ENCODE results near the gene CENPX. TPM values are rescaled to one million over a fixed set of nuclear protein-coding genes. Genes with fewer than 3 reads are reported as not detected.

Gene CENPX
- total RNA-seq, 1 donor from 2014 or later, result 38.7 TPM

DNA sequence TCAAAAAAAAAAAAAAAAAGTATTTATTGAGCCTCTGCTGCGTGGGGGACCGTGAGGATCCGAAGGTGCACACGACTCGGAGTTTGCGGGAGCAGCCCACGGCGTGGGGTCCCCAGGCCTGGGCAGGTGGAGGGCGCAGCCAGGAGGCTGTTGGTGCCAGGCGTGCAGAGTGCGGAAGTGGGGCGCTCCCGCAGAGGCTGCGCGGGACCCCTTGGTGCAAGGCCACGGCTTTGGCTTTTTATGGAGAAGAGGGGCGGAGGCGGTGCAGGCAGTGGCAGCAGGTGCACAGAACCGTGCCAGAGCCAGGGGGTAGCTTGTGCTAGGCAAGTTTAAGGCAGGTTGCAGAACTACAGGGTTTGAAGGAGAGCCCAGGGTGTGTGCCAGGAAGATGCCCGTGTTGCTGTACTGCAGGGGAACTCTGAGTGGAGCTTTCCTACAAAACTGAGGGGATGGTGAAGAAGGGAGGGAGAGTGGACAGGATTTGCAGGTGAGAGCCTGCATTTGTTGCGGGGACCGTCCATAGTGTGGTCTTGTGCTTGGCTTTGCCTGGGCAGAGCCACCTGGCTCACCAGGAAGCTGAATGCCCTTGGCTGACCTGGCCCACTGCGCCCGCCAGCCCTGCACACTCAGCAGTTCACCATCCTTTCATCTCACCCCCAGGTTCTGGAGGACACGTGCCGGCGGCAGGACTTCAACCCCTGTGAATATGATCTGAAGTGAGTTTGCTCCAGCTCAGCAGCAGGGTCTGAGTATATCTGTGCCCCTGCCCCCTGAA lies 44.0 kb downstream of the CENPX start:
- FAIRE-seq, result no peak
- no peak overlapping the region for H3K4me3 ChIP-seq (ENCODE audit: low read depth, low read length)
- TF ChIP-seq, protein P1, sequence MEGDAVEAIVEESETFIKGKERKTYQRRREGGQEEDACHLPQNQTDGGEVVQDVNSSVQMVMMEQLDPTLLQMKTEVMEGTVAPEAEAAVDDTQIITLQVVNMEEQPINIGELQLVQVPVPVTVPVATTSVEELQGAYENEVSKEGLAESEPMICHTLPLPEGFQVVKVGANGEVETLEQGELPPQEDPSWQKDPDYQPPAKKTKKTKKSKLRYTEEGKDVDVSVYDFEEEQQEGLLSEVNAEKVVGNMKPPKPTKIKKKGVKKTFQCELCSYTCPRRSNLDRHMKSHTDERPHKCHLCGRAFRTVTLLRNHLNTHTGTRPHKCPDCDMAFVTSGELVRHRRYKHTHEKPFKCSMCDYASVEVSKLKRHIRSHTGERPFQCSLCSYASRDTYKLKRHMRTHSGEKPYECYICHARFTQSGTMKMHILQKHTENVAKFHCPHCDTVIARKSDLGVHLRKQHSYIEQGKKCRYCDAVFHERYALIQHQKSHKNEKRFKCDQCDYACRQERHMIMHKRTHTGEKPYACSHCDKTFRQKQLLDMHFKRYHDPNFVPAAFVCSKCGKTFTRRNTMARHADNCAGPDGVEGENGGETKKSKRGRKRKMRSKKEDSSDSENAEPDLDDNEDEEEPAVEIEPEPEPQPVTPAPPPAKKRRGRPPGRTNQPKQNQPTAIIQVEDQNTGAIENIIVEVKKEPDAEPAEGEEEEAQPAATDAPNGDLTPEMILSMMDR (IDR thresholded peaks at IDR 0.05; ENCODE audit: insufficient read depth, low read length, severe bottlenecking), result no peak

DNA sequence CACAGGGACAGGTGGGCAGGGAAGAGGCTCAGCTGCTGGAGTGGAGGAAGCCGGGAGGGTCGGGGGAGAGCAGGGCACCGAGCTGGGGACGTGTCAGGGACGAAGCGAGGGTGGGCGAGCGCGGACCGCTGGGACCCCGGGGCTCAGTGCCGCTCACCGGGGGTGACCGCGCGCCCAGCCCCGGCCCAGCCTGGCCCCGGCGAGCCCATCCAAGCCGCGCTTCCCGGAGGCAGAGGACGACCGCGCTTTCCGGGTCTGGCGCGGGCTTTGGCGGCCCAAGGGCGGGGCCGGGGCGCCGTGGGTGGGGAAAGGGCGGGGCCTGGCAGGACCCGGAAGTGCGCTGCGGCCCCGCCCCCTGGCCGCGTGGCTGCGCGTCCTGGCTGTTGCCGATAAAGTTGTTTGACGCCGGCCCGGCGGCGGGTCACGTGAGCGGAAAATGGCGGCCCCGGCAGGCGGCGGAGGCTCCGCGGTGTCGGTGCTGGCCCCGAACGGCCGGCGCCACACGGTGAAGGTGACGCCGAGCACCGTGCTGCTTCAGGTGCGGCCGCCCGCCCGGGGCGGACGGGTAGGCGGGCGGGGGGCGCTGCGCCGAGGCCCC lies 45.4 kb downstream of the CENPX start, which contains the start of gene ASPSCR1:
ASPSCR1 (plus strand) TSS at position 419 of the 598 bp plus-strand sequence; CDS start at position 437, 18 bp downstream.
- DNase-seq (ENCODE audit: low read depth) (peak; percentile 63), FAIRE-seq (no peak)
- Histone ChIP-seq H3K36me3 (ENCODE audit: control insufficient read depth, insufficient read depth, low read length) (no peaks in the 10 kb centered on the region), H3K27me3 (ENCODE audit: control insufficient read depth, insufficient read depth, low read length) (no peaks in the 10 kb centered on the region), H3K4me3 (ENCODE audit: low read depth, low read length) (peak within 1 kb of the TSS; percentile 78)
- TF ChIP-seq, protein P1 (IDR thresholded peaks at IDR 0.05; ENCODE audit: insufficient read depth, low read length, severe bottlenecking), result no peak

More for the DNA sequence above, 44.0 kb downstream of the CENPX start:
- DNase-seq (ENCODE audit: low read depth), result no peak
- Histone ChIP-seq H3K27me3 (ENCODE audit: control insufficient read depth, insufficient read depth, low read length) (no peaks in the 10 kb centered on the region), H3K36me3 (ENCODE audit: control insufficient read depth, insufficient read depth, low read length) (no peaks in the 10 kb centered on the region)

GRCh38 chr17:81976332-81977210 lies 46.1 kb downstream of the CENPX start:
- H3K4me3 ChIP-seq (ENCODE audit: low read depth, low read length), result peak overlapping the region; percentile 78
- TF ChIP-seq, protein P1 (IDR thresholded peaks at IDR 0.05; ENCODE audit: insufficient read depth, low read length, severe bottlenecking), result no peak
- H3K27me3 ChIP-seq (ENCODE audit: control insufficient read depth, insufficient read depth, low read length), result no peaks in the 10 kb centered on the region
- H3K36me3 ChIP-seq (ENCODE audit: control insufficient read depth, insufficient read depth, low read length), result no peaks in the 10 kb centered on the region
- FAIRE-seq (no peak), DNase-seq (ENCODE audit: low read depth) (peak; percentile 13)

DNA sequence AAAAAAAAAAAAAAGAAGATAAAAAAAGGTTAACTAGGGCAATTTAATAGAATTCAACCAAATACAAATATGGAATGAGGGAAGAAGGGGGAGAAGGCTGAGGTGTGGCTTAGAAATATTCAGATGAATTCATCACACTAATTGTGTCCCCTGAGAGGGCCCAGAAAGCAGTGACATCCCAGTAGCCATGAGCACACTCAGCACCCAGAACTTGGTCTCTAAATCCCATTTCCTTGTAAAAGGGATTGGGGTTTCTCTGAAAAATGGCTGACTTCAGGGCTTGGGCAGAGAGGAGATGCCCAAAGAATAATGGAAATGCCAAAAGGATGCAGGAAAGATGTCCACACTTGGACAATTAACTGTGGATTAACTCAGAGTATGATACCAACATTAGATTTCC lies 49.2 kb downstream of the CENPX start:
- FAIRE-seq (no peak), DNase-seq (ENCODE audit: low read depth) (no peak)
- TF ChIP-seq, protein P1 (IDR thresholded peaks at IDR 0.05; ENCODE audit: insufficient read depth, low read length, severe bottlenecking), result no peak
- H3K4me3 ChIP-seq (ENCODE audit: low read depth, low read length), result no peak overlapping the region
- H3K36me3 ChIP-seq (ENCODE audit: control insufficient read depth, insufficient read depth, low read length), result no peaks in the 10 kb centered on the region
- no peaks in the 10 kb centered on the region for H3K27me3 ChIP-seq (ENCODE audit: control insufficient read depth, insufficient read depth, low read length)

GRCh38 chr17:81968850-81969812 lies 53.5 kb downstream of the CENPX start:
- Histone ChIP-seq H3K27me3 (ENCODE audit: control insufficient read depth, insufficient read depth, low read length) (peaks cover 4% of the 10 kb centered on the region), H3K4me3 (ENCODE audit: low read depth, low read length) (no peak overlapping the region), H3K36me3 (ENCODE audit: control insufficient read depth, insufficient read depth, low read length) (no peaks in the 10 kb centered on the region)
- DNase-seq (ENCODE audit: low read depth), result no peak
- no peak for FAIRE-seq
- TF ChIP-seq, protein P1 (IDR thresholded peaks at IDR 0.05; ENCODE audit: insufficient read depth, low read length, severe bottlenecking), result no peak
